Fibroblast of lung (primary cell): Measurements from ENCODE around the gene MAP4K1.

Source experiments
- EZH2 ChIP-seq: IDR thresholded peaks from 2 replicates; pipeline ENCODE4 v1.5.1; 2012; ENCODE audit warnings: low read length, control low read depth, mild to moderate bottlenecking; ENCODE audit errors: missing control alignments
- TF ChIP-seq, protein P1 (sequence below), 2 donors: IDR thresholded peaks in 1 of 2; conservative IDR thresholded peaks in 1 of 2; 1 replicate in 1 of 2; 2 replicates in 1 of 2; pipeline ENCODE4 v1.5.1; 2011 to 2012; ENCODE audit warnings: low read length in 2 of 2, control low read depth in 1 of 2, inconsistent platforms in 1 of 2, low read depth in 1 of 2, mild to moderate bottlenecking in 1 of 2

DNA sequence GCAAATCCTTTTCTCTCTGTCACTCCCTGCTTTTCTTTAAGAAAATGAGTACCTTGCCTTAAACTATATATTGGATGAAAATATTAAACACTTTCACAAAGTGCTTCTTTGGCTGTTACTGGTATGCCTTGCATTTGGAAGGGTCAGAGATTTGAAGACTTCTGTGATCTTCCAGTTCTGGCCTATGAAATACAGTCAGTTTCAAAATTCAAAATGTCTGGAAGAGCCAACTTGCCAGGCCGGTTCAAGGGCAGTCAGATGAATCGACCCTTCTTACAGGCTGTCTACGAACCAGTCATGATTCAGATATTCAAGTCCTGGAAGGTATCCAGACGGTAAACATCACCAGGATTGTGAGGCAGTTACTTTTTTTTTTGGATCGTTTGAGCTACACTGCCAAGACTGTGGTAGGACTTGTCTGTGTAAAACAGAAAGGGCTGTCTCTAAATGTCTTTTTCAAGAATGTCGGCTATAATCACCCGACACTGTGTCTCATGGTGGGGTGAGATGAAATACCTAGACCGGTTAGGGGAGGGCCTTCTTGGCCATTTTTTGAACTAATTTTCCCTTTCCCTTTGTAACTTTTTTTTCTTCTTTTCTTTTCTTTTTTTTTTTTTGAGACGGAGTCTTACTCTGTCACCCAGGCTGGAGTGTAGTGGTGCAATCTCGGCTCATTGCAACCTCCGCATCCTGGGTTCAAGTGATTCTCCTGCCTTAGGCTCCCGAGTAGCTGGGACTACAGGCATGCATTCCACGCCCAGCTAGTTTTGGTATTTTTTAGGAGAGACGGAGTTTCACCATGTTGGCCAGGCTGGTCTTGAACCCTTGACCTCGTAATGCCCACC, 40.9 kb upstream of the MAP4K1 start:
- TF ChIP-seq, protein P1, sequence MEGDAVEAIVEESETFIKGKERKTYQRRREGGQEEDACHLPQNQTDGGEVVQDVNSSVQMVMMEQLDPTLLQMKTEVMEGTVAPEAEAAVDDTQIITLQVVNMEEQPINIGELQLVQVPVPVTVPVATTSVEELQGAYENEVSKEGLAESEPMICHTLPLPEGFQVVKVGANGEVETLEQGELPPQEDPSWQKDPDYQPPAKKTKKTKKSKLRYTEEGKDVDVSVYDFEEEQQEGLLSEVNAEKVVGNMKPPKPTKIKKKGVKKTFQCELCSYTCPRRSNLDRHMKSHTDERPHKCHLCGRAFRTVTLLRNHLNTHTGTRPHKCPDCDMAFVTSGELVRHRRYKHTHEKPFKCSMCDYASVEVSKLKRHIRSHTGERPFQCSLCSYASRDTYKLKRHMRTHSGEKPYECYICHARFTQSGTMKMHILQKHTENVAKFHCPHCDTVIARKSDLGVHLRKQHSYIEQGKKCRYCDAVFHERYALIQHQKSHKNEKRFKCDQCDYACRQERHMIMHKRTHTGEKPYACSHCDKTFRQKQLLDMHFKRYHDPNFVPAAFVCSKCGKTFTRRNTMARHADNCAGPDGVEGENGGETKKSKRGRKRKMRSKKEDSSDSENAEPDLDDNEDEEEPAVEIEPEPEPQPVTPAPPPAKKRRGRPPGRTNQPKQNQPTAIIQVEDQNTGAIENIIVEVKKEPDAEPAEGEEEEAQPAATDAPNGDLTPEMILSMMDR (conservative IDR thresholded peaks at IDR 0.05 in 1 of 2, IDR thresholded peaks at IDR 0.05 in 1 of 2; ENCODE audit: low read depth in 1 of 2, low read length in 2 of 2): no peak
- TF ChIP-seq EZH2: no peak
